Measurements from ENCODE around the gene AATF. TPM values are rescaled to one million over a fixed set of nuclear protein-coding genes. Genes with fewer than 3 reads are reported as not detected.

Gene AATF
- polyA plus RNA-seq, 3 donors, result 24.3 to 57.9 (median 41.1) TPM

GRCh38 chr17:37062021-37062420 lies 113.3 kb downstream of the AATF start:
- Mint-ChIP-seq H3K27me3 (ENCODE audit: low read depth in 3 of 3) (peaks cover 11 to 24% (median 12%) of the 10 kb centered on the region in 3 donors), H3K4me1 (no peaks in the 10 kb centered on the region), H3K4me3 (no peak overlapping the region), H3K9me3 (peaks cover 0 to 2% (median 0%) of the 10 kb centered on the region in 7 donors), H3K36me3 (peaks cover 9 to 14% of the 10 kb centered on the region in 2 donors), H3K27ac (no peak overlapping the region)
- Histone ChIP-seq H4K20me1 (ENCODE audit: insufficient read depth, low read length) (no peaks in the 10 kb centered on the region), H3K4me1 (ENCODE audit: control insufficient read depth in 1 of 2, insufficient read depth in 2 of 2, low read length in 2 of 2) (no peaks in the 10 kb centered on the region), H3K79me2 (ENCODE audit: insufficient read depth, low read length) (no peaks in the 10 kb centered on the region), H3K27ac (ENCODE audit: low read depth in 1 of 2, low read length in 2 of 2) (no peak overlapping the region), H3K36me3 (replicated peaks in 1 of 2; ENCODE audit: control insufficient read depth in 1 of 2, insufficient read depth in 2 of 2, low read length in 2 of 2) (peaks cover 5 to 7% of the 10 kb centered on the region in 2 donors), H3K4me2 (replicated peaks; ENCODE audit: extremely low read depth, low read length, poor library complexity, severe bottlenecking) (no peak overlapping the region), H3K27me3 (ENCODE audit: control insufficient read depth in 2 of 2, insufficient read depth in 2 of 2, low read length in 2 of 2) (peaks cover 0 to 7% of the 10 kb centered on the region in 2 donors), H3K9me3 (replicated peaks in 1 of 2; ENCODE audit: control insufficient read depth in 1 of 2, insufficient read depth in 1 of 2, low read length in 2 of 2) (no peaks in the 10 kb centered on the region), H3K9ac (ENCODE audit: insufficient read depth, low read length, poor library complexity, severe bottlenecking) (no peak overlapping the region), H3K4me3 (replicated peaks in 1 of 3; ENCODE audit: low read depth in 2 of 3, low read length in 3 of 3) (no peak overlapping the region), H2AFZ (ENCODE audit: insufficient read depth, low read depth, low read length, poor library complexity, severe bottlenecking) (no peak overlapping the region)
- intact Hi-C loops (cut with micrococcal nuclease), result no loop called here
- DNase-seq, result no peak
- TF ChIP-seq CTCF (IDR thresholded peaks at IDR 0.05), result no peak
- WGBS (ENCODE audit: insufficient coverage), result 98% methylated on average over 5 of the region's 9 CpGs

- Mint-ChIP-seq H3K27ac (no peak overlapping the region), H3K27me3 (ENCODE audit: low read depth in 3 of 3) (peaks cover 14 to 40% (median 21%) of the 10 kb centered on the region in 3 donors), H3K9me3 (peaks cover 0 to 2% (median 0%) of the 10 kb centered on the region in 7 donors), H3K36me3 (no peaks in the 10 kb centered on the region), H3K4me1 (peaks cover 3% of the 10 kb centered on the region), H3K4me3 (no peak overlapping the region)
- Histone ChIP-seq H3K36me3 (replicated peaks in 1 of 2; ENCODE audit: control insufficient read depth in 1 of 2, insufficient read depth in 2 of 2, low read length in 2 of 2) (no peaks in the 10 kb centered on the region), H3K9ac (ENCODE audit: insufficient read depth, low read length, poor library complexity, severe bottlenecking) (no peak overlapping the region), H3K4me2 (replicated peaks; ENCODE audit: extremely low read depth, low read length, poor library complexity, severe bottlenecking) (no peak overlapping the region), H3K9me3 (replicated peaks in 1 of 2; ENCODE audit: control insufficient read depth in 1 of 2, insufficient read depth in 1 of 2, low read length in 2 of 2) (no peaks in the 10 kb centered on the region), H2AFZ (ENCODE audit: insufficient read depth, low read depth, low read length, poor library complexity, severe bottlenecking) (no peak overlapping the region), H3K27me3 (ENCODE audit: control insufficient read depth in 2 of 2, insufficient read depth in 2 of 2, low read length in 2 of 2) (peaks cover 0 to 14% of the 10 kb centered on the region in 2 donors), H3K27ac (ENCODE audit: low read depth in 1 of 2, low read length in 2 of 2) (no peak overlapping the region), H3K4me3 (replicated peaks in 1 of 3; ENCODE audit: low read depth in 2 of 3, low read length in 3 of 3) (no peak overlapping the region), H3K79me2 (ENCODE audit: insufficient read depth, low read length) (no peaks in the 10 kb centered on the region), H4K20me1 (ENCODE audit: insufficient read depth, low read length) (no peaks in the 10 kb centered on the region), H3K4me1 (ENCODE audit: control insufficient read depth in 1 of 2, insufficient read depth in 2 of 2, low read length in 2 of 2) (no peaks in the 10 kb centered on the region)
- intact Hi-C loops (cut with micrococcal nuclease), result no loop called here
- no peak for TF ChIP-seq CTCF (IDR thresholded peaks at IDR 0.05)
- 70% methylated on average over 9 of the region's 11 CpGs for WGBS (ENCODE audit: insufficient coverage)
- DNase-seq, result no peak
These were observed 115.5 kb downstream of the AATF start for GRCh38 chr17:37064206-37064605.
